ENCODE results near the gene F5. TPM values are rescaled to one million over a fixed set of nuclear protein-coding genes. Genes with fewer than 3 reads are reported as not detected.

The F5 gene
- total and polyA plus RNA-seq, 2 donors (not counting 1 experiment from before 2014, with no cell fraction given): 0.01 to 0.27 TPM

DNA sequence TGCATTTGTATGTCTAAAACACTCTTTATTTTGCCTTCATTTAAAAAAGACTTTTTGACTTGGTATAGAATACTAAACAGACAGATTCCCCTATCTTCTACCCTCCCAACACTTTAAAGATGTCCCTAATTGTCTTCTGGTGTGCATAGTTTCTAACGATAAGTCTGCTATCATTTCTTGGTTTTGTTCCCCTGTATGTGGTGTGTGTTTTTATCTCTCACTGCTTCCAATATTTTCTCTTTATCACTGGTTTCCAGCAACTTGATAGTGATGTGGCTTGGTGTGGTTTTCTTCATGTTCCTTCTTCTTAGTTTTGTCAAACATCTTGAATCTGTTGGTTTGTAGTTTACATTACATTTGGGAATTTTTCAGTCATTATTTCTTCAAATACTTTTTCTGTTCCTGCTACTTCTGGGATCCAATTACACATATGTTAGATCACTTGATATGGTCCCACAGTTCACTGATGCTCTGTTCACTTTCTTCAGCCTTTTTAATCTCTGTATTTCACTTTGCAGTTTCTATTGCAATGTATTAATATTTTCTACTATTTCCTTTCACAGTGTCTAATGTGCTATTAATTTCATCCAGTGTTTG, 23.2 kb downstream of the F5 start:
- H3K27me3 Mint-ChIP-seq: peaks cover 35% of the 10 kb centered on the region
- ChIA-PET CTCF (no interaction called here), POLR2A (no interaction called here)
- no peak overlapping the region for H3K4me2 ChIP-seq (replicated peaks; ENCODE audit: low read depth, low read length, poor library complexity, severe bottlenecking)
- no peak overlapping the region for H3K9ac ChIP-seq (ENCODE audit: low read length)
- H2AFZ ChIP-seq (ENCODE audit: insufficient read depth, low read depth, low read length, poor library complexity, severe bottlenecking): no peak overlapping the region
- no peak overlapping the region for H3K4me3 ChIP-seq (ENCODE audit: control extremely low read depth in 1 of 5, extremely low read depth in 1 of 5, insufficient read depth in 1 of 5, low read depth in 2 of 5, low read length in 4 of 5)
- intact Hi-C loops (cut with micrococcal nuclease): no loop called here
- WGBS (ENCODE audit: insufficient coverage): no CpG with 5 or more reads among the region's 1 CpG
- DNase-seq: no peak
- H3K27ac Mint-ChIP-seq: no peak overlapping the region
- H3K27ac ChIP-seq (ENCODE audit: low read length in 2 of 2): no peak overlapping the region
- H3K27me3 ChIP-seq (replicated peaks in 1 of 4; ENCODE audit: control extremely low read depth in 1 of 4, control insufficient read depth in 3 of 4, insufficient read depth in 4 of 4, low read length in 3 of 4): peaks cover 0 to 4% (median 2%) of the 10 kb centered on the region in 4 experiments
- peaks cover 0 to 2% (median 0%) of the 10 kb centered on the region in 3 donors for H3K9me3 ChIP-seq (ENCODE audit: control extremely low read depth in 1 of 3, control insufficient read depth in 2 of 3, insufficient read depth in 1 of 3, low read length in 2 of 3)
- no peak for TF ChIP-seq CTCF (IDR thresholded peaks at IDR 0.05)
- no peak for TF ChIP-seq EZH2 (IDR thresholded peaks at IDR 0.05; ENCODE audit: borderline replicate concordance, insufficient read depth, low read depth, low read length, poor library complexity, severe bottlenecking)
- H3K9me3 Mint-ChIP-seq (ENCODE audit: insufficient read depth): peaks cover 8% of the 10 kb centered on the region
- no peak overlapping the region for H3K4me3 Mint-ChIP-seq
- no peaks in the 10 kb centered on the region for H3K4me1 ChIP-seq (ENCODE audit: control insufficient read depth in 2 of 2, insufficient read depth in 2 of 2, low read length in 2 of 2)
- no peaks in the 10 kb centered on the region for H3K79me2 ChIP-seq (ENCODE audit: control insufficient read depth, insufficient read depth, low read length)
- no peaks in the 10 kb centered on the region for H4K20me1 ChIP-seq (ENCODE audit: control insufficient read depth, insufficient read depth, low read length, poor library complexity, severe bottlenecking)
- no peaks in the 10 kb centered on the region for H3K4me1 Mint-ChIP-seq
- no peak for ATAC-seq (ENCODE audit: low read depth)
- H3K36me3 ChIP-seq (replicated peaks in 1 of 2; ENCODE audit: control extremely low read depth in 1 of 2, control insufficient read depth in 1 of 2, extremely low read depth in 1 of 2, insufficient read depth in 2 of 2, low read length in 1 of 2): no peaks in the 10 kb centered on the region

DNA sequence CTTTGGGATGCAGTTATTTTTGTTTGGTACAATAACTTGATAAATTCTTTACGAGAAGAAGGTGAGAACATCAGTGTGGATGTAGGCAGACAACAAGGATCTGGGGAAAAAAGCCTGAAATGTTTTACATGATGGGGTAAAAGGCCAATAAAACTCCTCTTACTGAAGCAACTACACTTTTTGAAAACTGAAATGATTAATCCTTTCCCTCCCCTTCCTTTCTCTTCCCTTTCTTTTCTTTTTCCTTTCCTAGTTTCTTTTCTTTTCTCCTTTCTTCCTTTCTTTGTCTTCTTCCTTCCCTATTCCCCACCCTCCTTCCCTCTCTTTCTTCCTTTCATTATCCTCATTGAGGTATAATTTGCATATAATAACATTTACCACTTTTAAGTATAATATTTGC, 24.6 kb downstream of the F5 start:
- H3K36me3 ChIP-seq (replicated peaks in 1 of 2; ENCODE audit: control extremely low read depth in 1 of 2, control insufficient read depth in 1 of 2, extremely low read depth in 1 of 2, insufficient read depth in 2 of 2, low read length in 1 of 2): no peaks in the 10 kb centered on the region
- CTCF ChIA-PET: interaction anchor here (0.8 kb wide), 1 partner anchor 16 kb away, joined by 3 read pairs; no protein-coding TSS in a partner anchor
- Mint-ChIP-seq H3K4me1 (no peaks in the 10 kb centered on the region), H3K27me3 (peaks cover 35% of the 10 kb centered on the region), H3K4me3 (no peak overlapping the region), H3K27ac (no peak overlapping the region), H3K9me3 (ENCODE audit: insufficient read depth) (peaks cover 8% of the 10 kb centered on the region)
- ATAC-seq (ENCODE audit: low read depth): no peak
- no CpG with 5 or more reads among the region's 1 CpG for WGBS (ENCODE audit: insufficient coverage)
- intact Hi-C loops (cut with micrococcal nuclease): no loop called here
- no peaks in the 10 kb centered on the region for H3K4me1 ChIP-seq (ENCODE audit: control insufficient read depth in 2 of 2, insufficient read depth in 2 of 2, low read length in 2 of 2)
- no peak overlapping the region for H3K9ac ChIP-seq (ENCODE audit: low read length)
- H3K27ac ChIP-seq (ENCODE audit: low read length in 2 of 2): no peak overlapping the region
- H4K20me1 ChIP-seq (ENCODE audit: control insufficient read depth, insufficient read depth, low read length, poor library complexity, severe bottlenecking): no peaks in the 10 kb centered on the region
- no peak for DNase-seq
- H2AFZ ChIP-seq (ENCODE audit: insufficient read depth, low read depth, low read length, poor library complexity, severe bottlenecking): no peak overlapping the region
- TF ChIP-seq EZH2 (IDR thresholded peaks at IDR 0.05; ENCODE audit: borderline replicate concordance, insufficient read depth, low read depth, low read length, poor library complexity, severe bottlenecking) (no peak), CTCF (IDR thresholded peaks at IDR 0.05) (peak; percentile 12)
- no peak overlapping the region for H3K4me2 ChIP-seq (replicated peaks; ENCODE audit: low read depth, low read length, poor library complexity, severe bottlenecking)
- POLR2A ChIA-PET: no interaction called here
- H3K79me2 ChIP-seq (ENCODE audit: control insufficient read depth, insufficient read depth, low read length): no peaks in the 10 kb centered on the region
- H3K9me3 ChIP-seq (ENCODE audit: control extremely low read depth in 1 of 3, control insufficient read depth in 2 of 3, insufficient read depth in 1 of 3, low read length in 2 of 3): peaks cover 0 to 2% (median 0%) of the 10 kb centered on the region in 3 donors
- H3K4me3 ChIP-seq (ENCODE audit: control extremely low read depth in 1 of 5, extremely low read depth in 1 of 5, insufficient read depth in 1 of 5, low read depth in 2 of 5, low read length in 4 of 5): no peak overlapping the region
- peaks cover 0 to 4% (median 2%) of the 10 kb centered on the region in 4 experiments for H3K27me3 ChIP-seq (replicated peaks in 1 of 4; ENCODE audit: control extremely low read depth in 1 of 4, control insufficient read depth in 3 of 4, insufficient read depth in 4 of 4, low read length in 3 of 4)
